ENCODE results near the gene FOXP1.

GRCh38 chr3:70927239-70927638 is 656.3 kb downstream of the FOXP1 start:
- TF ChIP-seq CTCF (IDR thresholded peaks at IDR 0.05) = no peak
- no peak for TF ChIP-seq POLR2A (IDR thresholded peaks at IDR 0.05)
